ENCODE data around the gene ZNF407. TPM values are rescaled to one million over a fixed set of nuclear protein-coding genes. Genes with fewer than 3 reads are reported as not detected.

The ZNF407 gene
- total and polyA plus RNA-seq, 7 experiments from 2014 or later, result 6.8 to 31.3 (median 27.9) TPM

DNA sequence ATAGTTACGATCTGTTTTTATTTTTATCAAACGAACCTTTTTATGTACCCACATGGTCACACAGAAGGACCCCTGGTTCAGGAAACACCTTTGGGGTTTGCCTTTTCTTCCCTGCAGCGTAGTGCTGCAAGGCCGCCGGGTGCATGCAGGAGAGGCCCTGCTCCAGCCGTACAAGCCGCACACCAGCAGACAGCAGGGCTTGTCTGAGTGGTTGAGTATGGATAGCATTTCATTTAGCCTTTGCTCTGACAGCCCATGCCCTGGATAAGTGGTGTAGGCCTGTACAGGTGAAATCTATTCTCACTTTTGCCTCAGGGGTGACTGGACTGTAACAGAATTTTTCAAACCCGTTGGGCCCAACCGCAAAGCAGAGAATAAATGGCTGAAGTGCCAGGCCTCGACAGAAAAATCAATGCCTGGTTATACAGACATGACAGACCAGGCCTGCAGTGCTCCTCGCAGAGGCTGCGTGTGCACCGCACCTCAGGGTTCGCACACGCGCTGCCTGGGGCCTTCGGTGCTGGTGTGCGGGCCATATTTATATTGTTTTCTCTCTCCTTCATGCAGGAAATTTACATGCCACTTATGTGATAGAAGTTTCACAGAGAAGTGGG, 279.1 kb downstream of the ZNF407 start:
- peaks cover 0 to 1% (median 0%) of the 10 kb centered on the region in 7 donors for H3K4me1 Mint-ChIP-seq
- ATAC-seq (no peak), DNase-seq (no peak)
- no peaks in the 10 kb centered on the region for H3K9me3 Mint-ChIP-seq
- no peaks in the 10 kb centered on the region for H3K4me1 ChIP-seq (ENCODE audit: control insufficient read depth in 2 of 2, insufficient read depth in 2 of 2, low read length in 2 of 2)
- H3K27me3 ChIP-seq (ENCODE audit: control insufficient read depth in 2 of 2, insufficient read depth in 2 of 2, low read length in 2 of 2), result no peaks in the 10 kb centered on the region
- H3K36me3 ChIP-seq (ENCODE audit: control insufficient read depth in 2 of 3, insufficient read depth in 3 of 3, low read length in 3 of 3), result peaks cover 0 to 4% (median 0%) of the 10 kb centered on the region in 3 experiments
- no peaks in the 10 kb centered on the region for H3K27me3 Mint-ChIP-seq
- intact Hi-C loops (cut with micrococcal nuclease), result no loop called here
- CTCF ChIA-PET, result no interaction called here
- H3K36me3 Mint-ChIP-seq, result peaks cover 3 to 35% (median 19%) of the 10 kb centered on the region in 5 donors
- POLR2A ChIA-PET, result no interaction called here
- H3K4me3 Mint-ChIP-seq, result no peak overlapping the region
- no peaks in the 10 kb centered on the region for H3K9me3 ChIP-seq (ENCODE audit: control insufficient read depth in 2 of 3, low read length in 3 of 3)
- H3K27ac Mint-ChIP-seq, result no peak overlapping the region
- no peak overlapping the region for H3K4me3 ChIP-seq (ENCODE audit: low read length)
- no peak overlapping the region for H3K27ac ChIP-seq (ENCODE audit: low read depth, low read length)

DNA sequence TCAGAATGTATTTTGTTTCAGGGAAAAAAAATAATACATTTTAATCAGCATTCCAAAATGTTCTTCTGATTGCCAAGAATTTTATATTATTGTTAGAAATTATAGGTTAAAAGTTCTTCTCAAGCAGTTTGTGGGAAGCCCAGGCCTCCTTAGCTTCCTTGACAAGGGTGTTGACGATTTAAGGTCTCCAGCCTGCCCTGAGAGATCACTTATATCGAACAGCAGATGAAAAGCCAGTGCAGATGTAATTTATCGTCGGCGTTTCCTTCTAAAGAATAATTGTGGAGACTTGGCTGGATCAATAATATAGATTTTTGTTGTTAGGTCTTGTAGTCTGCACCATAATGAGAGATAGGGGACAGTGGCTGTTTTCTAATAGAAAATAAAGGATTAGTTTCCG, 280.6 kb downstream of the ZNF407 start:
- ATAC-seq (no peak), DNase-seq (no peak)
- Histone ChIP-seq H3K27me3 (ENCODE audit: control insufficient read depth in 2 of 2, insufficient read depth in 2 of 2, low read length in 2 of 2) (no peaks in the 10 kb centered on the region), H3K27ac (ENCODE audit: low read depth, low read length) (no peak overlapping the region), H3K36me3 (ENCODE audit: control insufficient read depth in 2 of 3, insufficient read depth in 3 of 3, low read length in 3 of 3) (peaks cover 0 to 10% (median 0%) of the 10 kb centered on the region in 3 experiments), H3K9me3 (ENCODE audit: control insufficient read depth in 2 of 3, low read length in 3 of 3) (no peaks in the 10 kb centered on the region), H3K4me3 (ENCODE audit: low read length) (no peak overlapping the region), H3K4me1 (ENCODE audit: control insufficient read depth in 2 of 2, insufficient read depth in 2 of 2, low read length in 2 of 2) (no peaks in the 10 kb centered on the region)
- POLR2A ChIA-PET, result no interaction called here
- intact Hi-C loops (cut with micrococcal nuclease), result no loop called here
- Mint-ChIP-seq H3K4me1 (peaks cover 0 to 2% (median 0%) of the 10 kb centered on the region in 7 donors), H3K36me3 (peaks cover 4 to 51% (median 23%) of the 10 kb centered on the region in 5 donors), H3K27ac (no peak overlapping the region), H3K4me3 (no peak overlapping the region), H3K9me3 (no peaks in the 10 kb centered on the region), H3K27me3 (no peaks in the 10 kb centered on the region)
- CTCF ChIA-PET, result no interaction called here

- no peaks in the 10 kb centered on the region for H3K27me3 ChIP-seq (ENCODE audit: control insufficient read depth in 2 of 2, insufficient read depth in 2 of 2, low read length in 2 of 2)
- ChIA-PET POLR2A (no interaction called here), CTCF (no interaction called here)
- DNase-seq (no peak), ATAC-seq (no peak)
- H3K36me3 Mint-ChIP-seq, result peaks cover 4 to 64% (median 23%) of the 10 kb centered on the region in 5 donors
- H3K27ac ChIP-seq (ENCODE audit: low read depth, low read length), result no peak overlapping the region
- intact Hi-C loops (cut with micrococcal nuclease), result no loop called here
- no peaks in the 10 kb centered on the region for H3K9me3 ChIP-seq (ENCODE audit: control insufficient read depth in 2 of 3, low read length in 3 of 3)
- no peaks in the 10 kb centered on the region for H3K9me3 Mint-ChIP-seq
- H3K4me3 ChIP-seq (ENCODE audit: low read length), result no peak overlapping the region
- no peak overlapping the region for H3K4me3 Mint-ChIP-seq
- no peaks in the 10 kb centered on the region for H3K27me3 Mint-ChIP-seq
- H3K4me1 Mint-ChIP-seq, result peaks cover 0 to 2% (median 0%) of the 10 kb centered on the region in 7 donors
- no peaks in the 10 kb centered on the region for H3K4me1 ChIP-seq (ENCODE audit: control insufficient read depth in 2 of 2, insufficient read depth in 2 of 2, low read length in 2 of 2)
- no peak overlapping the region for H3K27ac Mint-ChIP-seq
- H3K36me3 ChIP-seq (ENCODE audit: control insufficient read depth in 2 of 3, insufficient read depth in 3 of 3, low read length in 3 of 3), result peaks cover 0 to 12% (median 0%) of the 10 kb centered on the region in 3 experiments
These were observed 283.1 kb downstream of the ZNF407 start for GRCh38 chr18:74880706-74881278.

DNA sequence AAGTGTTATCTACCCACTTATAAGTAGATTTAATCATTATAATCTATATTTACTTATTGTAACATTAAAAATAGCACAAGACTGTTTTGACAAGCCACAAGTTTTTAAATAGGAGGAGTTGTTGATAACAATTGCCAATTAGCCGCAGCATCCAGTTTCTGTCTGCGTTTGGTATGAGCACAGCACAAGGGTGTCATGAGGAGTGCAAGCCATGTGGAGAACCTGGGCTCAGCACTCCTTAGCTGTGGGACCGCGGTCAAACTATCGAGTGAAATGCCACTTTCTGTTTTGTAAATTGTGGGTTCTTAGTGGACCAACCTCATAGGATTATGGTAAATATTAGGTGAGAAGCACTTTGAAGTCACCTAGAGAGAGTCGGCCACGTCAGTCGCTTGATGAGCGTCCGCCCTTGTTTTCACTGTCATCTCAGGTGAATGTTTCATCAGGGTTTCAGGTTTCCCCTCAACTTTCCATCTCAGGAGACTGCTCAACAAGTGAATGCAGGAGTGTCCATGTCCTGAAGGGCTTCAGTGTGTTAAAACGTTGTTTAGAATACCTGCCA, 294.5 kb downstream of the ZNF407 start:
- H3K36me3 Mint-ChIP-seq, result peaks cover 0 to 16% (median 5%) of the 10 kb centered on the region in 5 donors
- POLR2A ChIA-PET, result no interaction called here

DNA sequence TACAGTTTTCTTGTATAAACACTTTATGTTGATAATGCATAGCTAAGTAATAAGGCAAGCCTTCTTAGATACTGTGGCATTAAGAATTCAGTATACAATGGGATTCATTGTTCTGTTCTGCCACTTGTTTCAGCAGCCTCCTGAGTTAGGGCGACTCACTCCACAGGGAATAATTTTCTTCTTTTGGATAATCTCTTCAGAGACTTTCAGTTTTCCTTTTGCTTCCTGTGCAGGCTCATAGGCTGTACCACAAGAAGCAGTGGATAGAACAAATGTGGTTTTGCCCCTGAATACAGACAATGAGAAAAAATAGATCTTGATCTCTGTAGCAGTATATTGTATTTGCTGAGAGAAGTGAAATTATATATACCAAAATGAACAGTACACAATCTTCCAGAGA, 298.0 kb downstream of the ZNF407 start:
- Mint-ChIP-seq H3K4me3 (no peak overlapping the region), H3K9me3 (no peaks in the 10 kb centered on the region), H3K27me3 (no peaks in the 10 kb centered on the region), H3K36me3 (peaks cover 0 to 16% (median 5%) of the 10 kb centered on the region in 5 donors), H3K27ac (no peak overlapping the region), H3K4me1 (peaks cover 0 to 13% (median 7%) of the 10 kb centered on the region in 7 donors)
- Histone ChIP-seq H3K4me1 (ENCODE audit: control insufficient read depth in 2 of 2, insufficient read depth in 2 of 2, low read length in 2 of 2) (no peaks in the 10 kb centered on the region), H3K4me3 (ENCODE audit: low read length) (no peak overlapping the region), H3K36me3 (ENCODE audit: control insufficient read depth in 2 of 3, insufficient read depth in 3 of 3, low read length in 3 of 3) (peaks cover 0 to 5% (median 0%) of the 10 kb centered on the region in 3 experiments), H3K27me3 (ENCODE audit: control insufficient read depth in 2 of 2, insufficient read depth in 2 of 2, low read length in 2 of 2) (no peaks in the 10 kb centered on the region), H3K9me3 (ENCODE audit: control insufficient read depth in 2 of 3, low read length in 3 of 3) (no peaks in the 10 kb centered on the region), H3K27ac (ENCODE audit: low read depth, low read length) (no peak overlapping the region)
- ATAC-seq (no peak), DNase-seq (no peak)
- ChIA-PET CTCF (no interaction called here), POLR2A (no interaction called here)
- intact Hi-C loops (cut with micrococcal nuclease), result loop anchor here (1.0 to 10.0 kb wide), 14 partner anchors 67 to 1454 kb away; partner anchors contain the start of gene TSHZ1 (in 1 of the 2)

More for the DNA sequence above, 294.5 kb downstream of the ZNF407 start:
- DNase-seq (no peak), ATAC-seq (no peak)
- intact Hi-C loops (cut with micrococcal nuclease), result loop anchor here in 1 of 2 donors (10.0 kb wide), 1 partner anchor 237 kb away; no protein-coding TSS in a partner anchor
- no peaks in the 10 kb centered on the region for H3K27me3 Mint-ChIP-seq
- H3K9me3 ChIP-seq (ENCODE audit: control insufficient read depth in 2 of 3, low read length in 3 of 3), result no peaks in the 10 kb centered on the region
- H3K27ac ChIP-seq (ENCODE audit: low read depth, low read length), result no peak overlapping the region
- no peak overlapping the region for H3K4me3 Mint-ChIP-seq
- H3K4me1 Mint-ChIP-seq, result peaks cover 0 to 8% (median 4%) of the 10 kb centered on the region in 7 donors
- peaks cover 0 to 12% (median 0%) of the 10 kb centered on the region in 3 experiments for H3K36me3 ChIP-seq (ENCODE audit: control insufficient read depth in 2 of 3, insufficient read depth in 3 of 3, low read length in 3 of 3)
- no peaks in the 10 kb centered on the region for H3K9me3 Mint-ChIP-seq
- H3K4me1 ChIP-seq (ENCODE audit: control insufficient read depth in 2 of 2, insufficient read depth in 2 of 2, low read length in 2 of 2), result no peaks in the 10 kb centered on the region
- H3K27me3 ChIP-seq (ENCODE audit: control insufficient read depth in 2 of 2, insufficient read depth in 2 of 2, low read length in 2 of 2), result no peaks in the 10 kb centered on the region
- CTCF ChIA-PET, result no interaction called here
- H3K27ac Mint-ChIP-seq, result no peak overlapping the region
- H3K4me3 ChIP-seq (ENCODE audit: low read length), result no peak overlapping the region

GRCh38 chr18:74896390-74896991, 298.8 kb downstream of the ZNF407 start:
- Histone ChIP-seq H3K27me3 (ENCODE audit: control insufficient read depth in 2 of 2, insufficient read depth in 2 of 2, low read length in 2 of 2) (no peaks in the 10 kb centered on the region), H3K4me1 (ENCODE audit: control insufficient read depth in 2 of 2, insufficient read depth in 2 of 2, low read length in 2 of 2) (no peaks in the 10 kb centered on the region), H3K4me3 (ENCODE audit: low read length) (no peak overlapping the region), H3K27ac (ENCODE audit: low read depth, low read length) (no peak overlapping the region), H3K9me3 (ENCODE audit: control insufficient read depth in 2 of 3, low read length in 3 of 3) (no peaks in the 10 kb centered on the region), H3K36me3 (ENCODE audit: control insufficient read depth in 2 of 3, insufficient read depth in 3 of 3, low read length in 3 of 3) (no peaks in the 10 kb centered on the region)
- no peak overlapping the region for H3K4me3 Mint-ChIP-seq
- H3K27me3 Mint-ChIP-seq, result no peaks in the 10 kb centered on the region
- DNase-seq, result peak in 6 of 9 donors; percentile 19 to 45 (median 36)
- peak overlapping the region in 2 of 9 donors; percentile 1 to 11 for H3K27ac Mint-ChIP-seq
- peaks cover 0 to 17% (median 8%) of the 10 kb centered on the region in 5 donors for H3K36me3 Mint-ChIP-seq
- ATAC-seq, result peak; percentile 76
- intact Hi-C loops (cut with micrococcal nuclease), result loop anchor here (1.0 to 10.0 kb wide), 14 partner anchors 66 to 1453 kb away; partner anchors contain the start of gene TSHZ1 (in 1 of the 2)
- ChIA-PET POLR2A (interaction anchor here (1.0 kb wide), 1 partner anchor 9 kb away, joined by 4 read pairs; no protein-coding TSS in a partner anchor), CTCF (interaction anchor here (0.7 to 2.1 kb wide), 3 partner anchors 19 to 583 kb away, joined by 3 to 10 read pairs (median 6); no protein-coding TSS in a partner anchor)
- H3K4me1 Mint-ChIP-seq, result peaks cover 0 to 21% (median 7%) of the 10 kb centered on the region in 7 donors
- H3K9me3 Mint-ChIP-seq, result no peaks in the 10 kb centered on the region
